Stimulated activated CD4-positive, alpha-beta T cell treated with anti-CD3 and anti-CD28 coated beads, Interleukin-4, amount 100 ng/mL, for 24 hours (primary cell): ENCODE results near the gene EEA1.

Experiments used
- DNase-seq: peaks from one replicate; pipeline ENCODE4 v3.0.0-alpha.2; 2020

EEA1 gene

GRCh38 chr12:92933606-92934005, 4.5 kb upstream of the EEA1 start:
- DNase-seq, result no peak

GRCh38 chr12:92930421-92930820, 1.3 kb upstream of the EEA1 start:
- no peak for DNase-seq

- no peak for DNase-seq
Measured at GRCh38 chr12:92929983-92930382, 888 bp upstream of the EEA1 start.

- DNase-seq, result peak; percentile 76
Measured at GRCh38 chr12:92928421-92928961, 604 bp downstream of the EEA1 start.

GRCh38 chr12:92927436-92928281, 1.4 kb downstream of the EEA1 start:
- no peak for DNase-seq

- peak; percentile 73 for DNase-seq
Measured at GRCh38 chr12:92927055-92927435, 2.0 kb downstream of the EEA1 start.

- no peak for DNase-seq
Measured at GRCh38 chr12:92926549-92926948, 2.5 kb downstream of the EEA1 start.

GRCh38 chr12:92921877-92922276, 7.2 kb downstream of the EEA1 start:
- DNase-seq, result no peak

GRCh38 chr12:92915365-92915764, 13.7 kb downstream of the EEA1 start:
- DNase-seq, result no peak

- DNase-seq, result no peak
Measured at GRCh38 chr12:92914170-92914569, 14.9 kb downstream of the EEA1 start.

GRCh38 chr12:92912672-92913071, 16.4 kb downstream of the EEA1 start:
- no peak for DNase-seq

GRCh38 chr12:92912052-92912451, 17.0 kb downstream of the EEA1 start:
- peak; percentile 15 for DNase-seq

- DNase-seq, result no peak
Measured at GRCh38 chr12:92911339-92911738, 17.8 kb downstream of the EEA1 start.

- DNase-seq, result no peak
Measured at GRCh38 chr12:92908108-92908507, 21.0 kb downstream of the EEA1 start.

- no peak for DNase-seq
Measured at GRCh38 chr12:92905811-92906554, 23.1 kb downstream of the EEA1 start.

GRCh38 chr12:92905258-92905810, 23.8 kb downstream of the EEA1 start:
- DNase-seq, result no peak

GRCh38 chr12:92900941-92901340, 28.2 kb downstream of the EEA1 start:
- DNase-seq, result no peak

- DNase-seq, result no peak
Measured at GRCh38 chr12:92899386-92900001, 29.6 kb downstream of the EEA1 start.

GRCh38 chr12:92898755-92899154, 30.3 kb downstream of the EEA1 start:
- DNase-seq, result no peak

GRCh38 chr12:92897844-92898243, 31.3 kb downstream of the EEA1 start:
- no peak for DNase-seq

- no peak for DNase-seq
Measured at GRCh38 chr12:92890601-92891106, 38.4 kb downstream of the EEA1 start.

- no peak for DNase-seq
Measured at GRCh38 chr12:92886131-92886530, 43.0 kb downstream of the EEA1 start.
